Keratinocyte (primary cell): Measurements from ENCODE around the gene NR5A1. TPM values are rescaled to one million over a fixed set of nuclear protein-coding genes. Genes with fewer than 3 reads are reported as not detected.

ENCODE experiments used
- DNase-seq: peaks from one replicate; pipeline ENCODE4 v3.0.0-alpha.2; 2011; ENCODE audit warnings: low read depth, missing footprints, low spot score
- FAIRE-seq: peaks from 2 replicates; lab custom pipeline; 2011; peaks lifted over from hg19 to GRCh38; lab: Jason Lieb, UNC
- H2AFZ ChIP-seq: 2 replicates; pipeline ENCODE4 v1.6.0; 2012; ENCODE audit warnings: low read length, control low read depth, inconsistent platforms; ENCODE audit not compliant: control insufficient read depth
- H3K27ac ChIP-seq: 2 replicates; pipeline ENCODE4 v1.5.1; 2011; ENCODE audit warnings: low read length; ENCODE audit not compliant: control insufficient read depth, insufficient read depth
- H3K27me3 ChIP-seq: 3 replicates; pipeline ENCODE4 v1.6.0; 2011; ENCODE audit warnings: low read length; ENCODE audit not compliant: control insufficient read depth, insufficient read depth; ENCODE audit errors: extremely low read depth
- H3K36me3 ChIP-seq, 2 experiments: 2 replicates in 1 of 2; 3 replicates in 1 of 2; pipeline ENCODE4 v1.5.1; 2011; ENCODE audit warnings: low read length in 2 of 2, mild to moderate bottlenecking in 1 of 2; ENCODE audit not compliant: control insufficient read depth in 2 of 2, insufficient read depth in 2 of 2; ENCODE audit errors: extremely low read depth in 1 of 2
- H3K4me1 ChIP-seq: 3 replicates; pipeline ENCODE4 v1.5.1; 2011; ENCODE audit warnings: low read length; ENCODE audit not compliant: control insufficient read depth, insufficient read depth; ENCODE audit errors: extremely low read depth
- H3K4me2 ChIP-seq: 3 replicates; pipeline ENCODE4 v1.6.0; 2011; ENCODE audit warnings: low read depth, low read length; ENCODE audit not compliant: control insufficient read depth, insufficient read depth; ENCODE audit errors: extremely low read depth
- H3K4me3 ChIP-seq, 3 experiments: fragments of 200-600 bp in 1 of 3; sonication (generic) in 1 of 3; 2 replicates in 2 of 3; 3 replicates in 1 of 3; pipeline ENCODE4 v1.5.1; 2011 to 2016; ENCODE audit warnings: low read length in 3 of 3, mild to moderate bottlenecking in 3 of 3, control low read depth in 2 of 3, inconsistent platforms in 1 of 3, low read depth in 1 of 3, mixed read lengths in 1 of 3, mixed run types in 1 of 3, moderate library complexity in 1 of 3; ENCODE audit not compliant: control insufficient read depth in 2 of 3, insufficient read depth in 2 of 3; ENCODE audit errors: extremely low read depth in 1 of 3
- H3K79me2 ChIP-seq: 2 replicates; pipeline ENCODE4 v1.6.0; 2012; ENCODE audit warnings: low read length; ENCODE audit not compliant: control insufficient read depth, insufficient read depth
- H3K9ac ChIP-seq: 3 replicates; pipeline ENCODE4 v1.6.0; 2011; ENCODE audit warnings: low read length; ENCODE audit not compliant: control insufficient read depth, insufficient read depth; ENCODE audit errors: extremely low read depth
- H3K9me1 ChIP-seq: 3 replicates; pipeline ENCODE4 v1.6.0; 2011; ENCODE audit warnings: low read length; ENCODE audit not compliant: control insufficient read depth, insufficient read depth; ENCODE audit errors: extremely low read depth
- H3K9me3 ChIP-seq: 2 replicates; pipeline ENCODE4 v1.5.1; 2012; ENCODE audit warnings: low read depth, low read length; ENCODE audit not compliant: control insufficient read depth
- H4K20me1 ChIP-seq: 3 replicates; pipeline ENCODE4 v1.6.0; 2011; ENCODE audit warnings: low read length; ENCODE audit not compliant: control insufficient read depth, insufficient read depth; ENCODE audit errors: extremely low read depth
- CTCF ChIP-seq, 3 experiments: IDR thresholded peaks in 1 of 3; conservative IDR thresholded peaks in 1 of 3; optimal IDR thresholded peaks in 1 of 3; 2 replicates in 2 of 3; 3 replicates in 1 of 3; pipeline versions ENCODE3 to v1.5.1; 2011; ENCODE audit warnings: low read length in 3 of 3, mild to moderate bottlenecking in 3 of 3, moderate library complexity in 2 of 3, control low read depth in 1 of 3, inconsistent platforms in 1 of 3; ENCODE audit not compliant: insufficient read depth in 2 of 3; ENCODE audit errors: extremely low read depth in 1 of 3
- EZH2 ChIP-seq: IDR thresholded peaks from one replicate; pipeline ENCODE4 v1.6.1; 2012; ENCODE audit warnings: inconsistent platforms, mild to moderate bottlenecking, low read length, moderate library complexity
- dilution Hi-C: fragments of 300-500 bp; cut with MboI; formaldehyde crosslinking; loops from one replicate; pipeline ENCODE4 v1.7.0; 2020; ENCODE audit warnings: low sequenced_read_pairs; ENCODE audit not compliant: extremely low pct_ligation_motif_present
- polyA plus RNA-seq, 5 experiments: library from polyadenylated mRNA; depleted of rRNA in 3 of 5; stranded (reverse) in 3 of 5; stranded (forward) in 1 of 5; unstranded in 1 of 5; fragments of >200 nt; gene quantifications; 1 replicate in 1 of 5; 2 replicates in 3 of 5; 3 replicates in 1 of 5; pipeline versions ENCODE4 v1.2.1 to v1.2.3, GENCODE V29; 2011 to 2012; ENCODE audit warnings: missing spikeins in 2 of 5, low read depth in 1 of 5, low replicate concordance in 1 of 5

NR5A1 gene
- polyA plus RNA-seq, 1 donor (not counting 4 experiments of a cell fraction or from before 2014, with no cell fraction given) = not detected

GRCh38 chr9:124483481-124483880 is 23.7 kb downstream of the NR5A1 start:
- Histone ChIP-seq H3K9ac (no peak overlapping the region), H3K79me2 (no peaks in the 10 kb centered on the region), H3K4me2 (no peak overlapping the region), H4K20me1 (peaks cover 2% of the 10 kb centered on the region), H3K4me3 (no peak overlapping the region), H3K27ac (no peak overlapping the region), H3K9me1 (no peaks in the 10 kb centered on the region), H3K36me3 (no peaks in the 10 kb centered on the region), H3K27me3 (peaks cover 43% of the 10 kb centered on the region), H3K4me1 (no peaks in the 10 kb centered on the region), H3K9me3 (no peaks in the 10 kb centered on the region), H2AFZ (no peak overlapping the region)
- TF ChIP-seq EZH2 = no peak
- TF ChIP-seq CTCF (optimal IDR thresholded peaks at IDR 0.05 in 1 of 3, IDR thresholded peaks at IDR 0.05 in 1 of 3, conservative IDR thresholded peaks at IDR 0.05 in 1 of 3; ENCODE audit: extremely low read depth in 1 of 3, insufficient read depth in 2 of 3, low read length in 3 of 3) = no peak
- dilution Hi-C loops = no loop called here
- FAIRE-seq = no peak
- DNase-seq = no peak

- no peak overlapping the region for H2AFZ ChIP-seq
- H3K79me2 ChIP-seq = no peaks in the 10 kb centered on the region
- H3K4me3 ChIP-seq = no peak overlapping the region
- no peak for FAIRE-seq
- H3K9me3 ChIP-seq = no peaks in the 10 kb centered on the region
- dilution Hi-C loops = no loop called here
- no peak overlapping the region for H3K9ac ChIP-seq
- TF ChIP-seq CTCF (optimal IDR thresholded peaks at IDR 0.05 in 1 of 3, IDR thresholded peaks at IDR 0.05 in 1 of 3, conservative IDR thresholded peaks at IDR 0.05 in 1 of 3; ENCODE audit: extremely low read depth in 1 of 3, insufficient read depth in 2 of 3, low read length in 3 of 3) (no peak), EZH2 (no peak)
- H3K4me2 ChIP-seq = no peak overlapping the region
- DNase-seq = no peak
- H3K27ac ChIP-seq = no peak overlapping the region
- no peaks in the 10 kb centered on the region for H3K36me3 ChIP-seq
- no peaks in the 10 kb centered on the region for H3K9me1 ChIP-seq
- H4K20me1 ChIP-seq = peaks cover 2% of the 10 kb centered on the region
- no peaks in the 10 kb centered on the region for H3K4me1 ChIP-seq
- peaks cover 45% of the 10 kb centered on the region for H3K27me3 ChIP-seq
Observed at GRCh38 chr9:124482431-124483031, 24.7 kb downstream of the NR5A1 start.
